Activated naive CD4-positive, alpha-beta T cell treated with anti-CD3 and anti-CD28 coated beads, Interleukin-2, amount 10 ng/mL, durations not matched to agents 7 days and 5 days (primary cell): ENCODE measurements around the gene ANKRD52.
A peak's percentile ranks its signal among the peaks of the same experiment; 100 is the strongest.
"Not testable (repeated sequence)": the region's sequence is repeated elsewhere in the genome, so short reads cannot be mapped to it uniquely, and the experiment has no call there.

Experiments used
- CTCF ChIA-PET: fragments of 350-600 bp; sonication (Branson Sonifier 250); formaldehyde crosslinking; loops from one replicate; lab custom pipeline; 2021; ENCODE audit warnings: antibody characterized with exemption; lab: Charles Lee
- DNase-seq: peaks from one replicate; pipeline ENCODE4 v3.0.0-alpha.2; 2020
- H3K27ac Mint-ChIP-seq: one replicate; pipeline ENCODE4 v1.8.0; 2021; ENCODE audit warnings: mild to moderate bottlenecking, moderate library complexity, mixed read lengths
- H3K27me3 Mint-ChIP-seq: one replicate; pipeline ENCODE4 v1.8.0; 2021; ENCODE audit warnings: mild to moderate bottlenecking, mixed read lengths
- H3K36me3 Mint-ChIP-seq: one replicate; pipeline ENCODE4 v1.8.0; 2021; ENCODE audit warnings: mixed read lengths
- H3K4me1 Mint-ChIP-seq: one replicate; pipeline ENCODE4 v1.8.0; 2021; ENCODE audit warnings: mixed read lengths
- H3K4me3 Mint-ChIP-seq: one replicate; pipeline ENCODE4 v1.8.0; 2021; ENCODE audit warnings: mild to moderate bottlenecking, moderate library complexity, mixed read lengths
- H3K9me3 Mint-ChIP-seq: one replicate; pipeline ENCODE4 v1.8.0; 2021; ENCODE audit warnings: mixed read lengths

ANKRD52 gene

GRCh38 chr12:56288705-56289387 lies 30.7 kb upstream of the ANKRD52 start:
- no peaks in the 10 kb centered on the region for H3K9me3 Mint-ChIP-seq
- H3K4me3 Mint-ChIP-seq, result no peak overlapping the region
- peak overlapping the region; percentile 52 for H3K27ac Mint-ChIP-seq
- CTCF ChIA-PET, result interaction anchor here (0.7 to 2.0 kb wide), 5 partner anchors 10 to 84 kb away, joined by 3 to 8 read pairs (median 3); no protein-coding TSS in a partner anchor
- H3K4me1 Mint-ChIP-seq, result peaks cover 41% of the 10 kb centered on the region
- H3K36me3 Mint-ChIP-seq, result peaks cover 37% of the 10 kb centered on the region
- DNase-seq, result no peak
- H3K27me3 Mint-ChIP-seq, result no peaks in the 10 kb centered on the region

DNA sequence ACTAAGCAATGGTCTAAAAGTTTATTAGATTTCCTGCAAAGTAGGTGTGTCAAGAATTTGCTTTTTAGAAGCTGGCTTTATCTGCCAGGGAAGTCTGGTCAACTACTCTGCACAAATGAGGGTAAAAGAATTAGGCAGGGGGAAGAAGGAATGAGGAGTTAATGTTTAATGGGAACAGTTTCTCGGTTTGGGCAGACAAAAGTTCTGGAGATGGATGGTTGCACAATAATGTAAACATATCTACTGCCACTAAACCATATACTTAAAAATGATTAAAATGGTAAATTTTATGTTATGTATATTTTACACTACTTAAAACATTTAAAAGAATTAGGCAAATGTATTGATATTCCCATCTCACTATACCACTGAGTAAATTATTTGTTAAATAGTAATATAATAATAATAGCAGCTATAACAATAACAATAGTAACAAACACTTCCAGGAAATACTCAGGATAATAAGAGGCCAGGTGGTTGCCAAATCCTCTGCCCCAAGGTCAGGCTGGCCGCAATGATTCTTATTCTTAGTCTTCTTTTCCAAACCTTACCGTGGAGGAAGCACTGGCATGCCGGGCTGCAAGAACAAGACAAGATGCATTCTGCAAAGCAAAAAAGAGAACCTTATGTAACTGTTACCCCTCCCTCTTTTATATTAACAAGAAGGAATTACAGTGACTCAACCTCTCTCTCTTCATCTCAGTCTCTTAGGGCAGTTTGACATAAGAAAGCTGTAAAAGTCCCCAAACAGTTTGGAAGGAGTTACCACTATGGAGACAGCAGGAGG lies 28.1 kb upstream of the ANKRD52 start:
- Mint-ChIP-seq H3K27ac (no peak overlapping the region), H3K27me3 (no peaks in the 10 kb centered on the region), H3K4me3 (no peak overlapping the region), H3K9me3 (no peaks in the 10 kb centered on the region), H3K4me1 (peaks cover 25% of the 10 kb centered on the region), H3K36me3 (peaks cover 52% of the 10 kb centered on the region)
- CTCF ChIA-PET, result interaction anchor here (1.2 to 1.7 kb wide), 2 partner anchors 17 to 178 kb away, joined by 3 to 7 read pairs; no protein-coding TSS in a partner anchor
- DNase-seq, result no peak

DNA sequence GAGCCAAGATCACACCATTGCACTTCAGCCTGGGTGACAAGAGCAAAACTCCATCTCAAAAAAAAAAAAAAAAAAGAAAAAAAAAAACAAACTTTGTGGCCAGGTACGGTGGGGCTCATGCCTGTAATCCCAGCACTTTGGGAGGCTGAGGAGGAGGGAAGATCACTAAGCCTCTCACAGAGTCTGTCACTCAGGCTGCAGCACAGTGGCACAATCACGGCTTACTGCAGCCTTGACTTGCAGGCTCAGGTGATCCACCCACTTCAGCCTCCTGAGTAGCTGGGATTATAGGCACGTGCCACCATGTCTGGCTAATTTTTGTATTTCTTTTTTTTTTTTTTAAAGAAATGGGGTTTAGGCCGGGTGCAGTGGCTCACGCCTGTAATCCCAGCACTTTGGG lies 26.1 kb upstream of the ANKRD52 start:
- H3K27me3 Mint-ChIP-seq, DNase-seq, H3K4me3 Mint-ChIP-seq, H3K27ac Mint-ChIP-seq, H3K9me3 Mint-ChIP-seq: not testable (repeated sequence)
- Mint-ChIP-seq H3K4me1 (peaks cover 11% of the 10 kb centered on the region), H3K36me3 (peaks cover 48% of the 10 kb centered on the region)
- CTCF ChIA-PET, result interaction anchor here (0.8 kb wide), 1 partner anchor 199 kb away, joined by 3 read pairs; no protein-coding TSS in a partner anchor

GRCh38 chr12:56282579-56282978 lies 24.4 kb upstream of the ANKRD52 start:
- Mint-ChIP-seq H3K27me3 (no peaks in the 10 kb centered on the region), H3K36me3 (peaks cover 54% of the 10 kb centered on the region), H3K27ac (no peak overlapping the region), H3K9me3 (no peaks in the 10 kb centered on the region), H3K4me1 (peaks cover 4% of the 10 kb centered on the region), H3K4me3 (no peak overlapping the region)
- CTCF ChIA-PET, result no interaction called here
- DNase-seq, result no peak

DNA sequence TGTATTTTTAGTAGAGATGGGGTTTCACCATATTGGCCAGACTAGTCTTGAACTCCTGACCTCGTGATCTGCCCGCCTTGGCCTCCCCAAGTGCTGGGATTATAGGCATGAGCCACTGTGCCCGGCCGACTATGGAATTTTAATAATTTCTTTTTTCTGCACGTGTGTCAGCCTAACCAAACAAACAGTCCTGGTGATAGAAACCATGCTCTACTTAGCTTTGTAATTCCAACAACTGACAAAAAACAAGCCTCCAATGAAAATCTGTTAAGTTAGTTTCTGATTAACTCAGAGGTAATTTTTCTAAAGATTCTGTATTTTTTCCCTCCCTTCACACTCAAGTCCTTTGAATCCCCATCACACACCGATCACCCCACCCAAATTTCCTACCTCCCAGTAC lies 23.8 kb upstream of the ANKRD52 start:
- Mint-ChIP-seq H3K4me1 (peaks cover 4% of the 10 kb centered on the region), H3K27me3 (no peaks in the 10 kb centered on the region), H3K9me3 (no peaks in the 10 kb centered on the region), H3K4me3 (no peak overlapping the region), H3K36me3 (peaks cover 54% of the 10 kb centered on the region), H3K27ac (peak overlapping the region; percentile 51)
- CTCF ChIA-PET, result interaction anchor here (1.1 kb wide), 1 partner anchor 23 kb away, joined by 4 read pairs; no protein-coding TSS in a partner anchor
- no peak for DNase-seq

DNA sequence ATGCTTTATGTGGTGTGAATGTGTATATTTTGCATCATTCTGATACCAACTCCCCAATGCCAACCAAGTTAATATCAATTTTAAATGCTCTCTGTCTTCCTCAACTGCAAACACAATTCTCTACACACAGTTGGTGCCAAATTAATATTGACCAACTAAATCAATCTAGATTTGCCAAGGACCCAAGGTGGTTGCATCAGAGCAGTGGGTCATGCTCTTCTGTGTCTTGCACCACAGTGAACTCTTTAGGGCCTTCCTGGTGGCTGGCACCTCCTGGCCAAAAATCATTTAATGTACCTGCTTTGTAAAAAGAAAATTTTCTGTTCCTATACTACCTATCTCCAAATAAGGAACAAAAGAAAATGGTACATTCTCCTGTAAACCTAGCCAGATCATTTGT lies 22.7 kb upstream of the ANKRD52 start:
- Mint-ChIP-seq H3K4me1 (no peaks in the 10 kb centered on the region), H3K4me3 (no peak overlapping the region), H3K27me3 (no peaks in the 10 kb centered on the region), H3K27ac (no peak overlapping the region), H3K9me3 (no peaks in the 10 kb centered on the region), H3K36me3 (peaks cover 49% of the 10 kb centered on the region)
- CTCF ChIA-PET, result no interaction called here
- DNase-seq, result no peak

GRCh38 chr12:56278905-56279304 lies 20.7 kb upstream of the ANKRD52 start:
- Mint-ChIP-seq H3K27me3 (no peaks in the 10 kb centered on the region), H3K4me1 (no peaks in the 10 kb centered on the region), H3K9me3 (no peaks in the 10 kb centered on the region), H3K4me3 (no peak overlapping the region), H3K27ac (no peak overlapping the region), H3K36me3 (peaks cover 55% of the 10 kb centered on the region)
- DNase-seq, result no peak
- CTCF ChIA-PET, result interaction anchor here (0.7 to 1.9 kb wide), 4 partner anchors 9 to 466 kb away, joined by 3 to 5 read pairs (median 4); partner anchors contain the start of gene RNF41

- Mint-ChIP-seq H3K27me3 (no peaks in the 10 kb centered on the region), H3K4me3 (no peak overlapping the region), H3K36me3 (peaks cover 50% of the 10 kb centered on the region), H3K27ac (no peak overlapping the region), H3K9me3 (no peaks in the 10 kb centered on the region), H3K4me1 (no peaks in the 10 kb centered on the region)
- no peak for DNase-seq
- CTCF ChIA-PET, result interaction anchor here (1.8 kb wide), 1 partner anchor 190 kb away, joined by 6 read pairs; no protein-coding TSS in a partner anchor
These were observed 16.1 kb upstream of the ANKRD52 start for GRCh38 chr12:56274299-56274698.

GRCh38 chr12:56272468-56272867 lies 14.3 kb upstream of the ANKRD52 start:
- H3K4me1 Mint-ChIP-seq, H3K9me3 Mint-ChIP-seq, H3K27ac Mint-ChIP-seq, DNase-seq, H3K27me3 Mint-ChIP-seq, H3K4me3 Mint-ChIP-seq: not testable (repeated sequence)
- CTCF ChIA-PET, result interaction anchor here (0.7 kb wide), 1 partner anchor 190 kb away, joined by 4 read pairs; no protein-coding TSS in a partner anchor
- H3K36me3 Mint-ChIP-seq, result peaks cover 40% of the 10 kb centered on the region

- DNase-seq, result no peak
- H3K4me1 Mint-ChIP-seq, result peaks cover 16% of the 10 kb centered on the region
- CTCF ChIA-PET, result interaction anchor here (0.6 to 1.2 kb wide), 4 partner anchors 15 to 64 kb away, joined by 3 to 7 read pairs (median 4); no protein-coding TSS in a partner anchor
- H3K27ac Mint-ChIP-seq, result no peak overlapping the region
- H3K9me3 Mint-ChIP-seq, result no peaks in the 10 kb centered on the region
- no peak overlapping the region for H3K4me3 Mint-ChIP-seq
- H3K27me3 Mint-ChIP-seq, result no peaks in the 10 kb centered on the region
- peaks cover 37% of the 10 kb centered on the region for H3K36me3 Mint-ChIP-seq
These were observed 12.8 kb upstream of the ANKRD52 start for GRCh38 chr12:56271031-56271430.

DNA sequence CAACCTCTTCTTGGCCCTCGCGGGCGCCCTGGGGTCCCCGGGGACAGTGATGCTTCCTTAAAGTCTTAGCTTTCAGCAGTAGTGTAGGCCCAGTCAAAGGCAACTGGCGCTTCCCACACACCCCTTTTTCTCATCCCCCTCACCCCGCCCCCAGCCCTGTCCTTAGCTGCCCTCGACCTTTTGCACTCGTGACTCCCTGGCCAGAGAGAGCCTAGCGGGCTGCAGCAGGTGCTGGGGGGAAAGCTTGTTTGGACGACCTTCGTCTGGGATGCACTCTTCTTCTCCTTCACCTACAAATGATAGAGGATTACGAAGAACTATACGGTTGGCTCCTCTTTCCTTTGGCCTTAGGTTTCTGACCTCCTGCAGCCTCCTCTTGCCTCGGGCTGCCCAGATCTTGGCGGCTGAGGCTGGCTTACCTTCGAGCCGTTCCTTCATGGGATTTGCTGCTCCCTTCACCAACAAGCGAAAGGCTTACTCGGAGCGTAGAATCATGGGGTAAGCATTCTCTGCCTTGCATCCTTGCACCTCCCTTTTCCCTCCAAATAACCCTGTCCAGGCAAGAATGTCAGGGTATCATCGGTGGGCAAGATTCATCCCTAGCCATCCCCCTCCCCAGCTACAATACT lies 9.4 kb upstream of the ANKRD52 start:
- peaks cover 22% of the 10 kb centered on the region for H3K4me1 Mint-ChIP-seq
- peak overlapping the region; percentile 81 for H3K27ac Mint-ChIP-seq
- peaks cover 15% of the 10 kb centered on the region for H3K36me3 Mint-ChIP-seq
- no peaks in the 10 kb centered on the region for H3K27me3 Mint-ChIP-seq
- no peaks in the 10 kb centered on the region for H3K9me3 Mint-ChIP-seq
- peak overlapping the region; percentile 95 for H3K4me3 Mint-ChIP-seq
- CTCF ChIA-PET, result interaction anchor here (0.9 to 3.0 kb wide), 6 partner anchors 9 to 197 kb away, joined by 3 to 18 read pairs (median 7); partner anchors contain the start of genes ANKRD52 and SMARCC2
- DNase-seq, result no peak

- H3K9me3 Mint-ChIP-seq, result no peaks in the 10 kb centered on the region
These were observed 8.7 kb upstream of the ANKRD52 start, which contains the start of gene COQ10A for GRCh38 chr12:56266693-56267442. COQ10A (plus strand) TSS chr12:56266942; CDS start chr12:56267119, 177 bp downstream.

DNA sequence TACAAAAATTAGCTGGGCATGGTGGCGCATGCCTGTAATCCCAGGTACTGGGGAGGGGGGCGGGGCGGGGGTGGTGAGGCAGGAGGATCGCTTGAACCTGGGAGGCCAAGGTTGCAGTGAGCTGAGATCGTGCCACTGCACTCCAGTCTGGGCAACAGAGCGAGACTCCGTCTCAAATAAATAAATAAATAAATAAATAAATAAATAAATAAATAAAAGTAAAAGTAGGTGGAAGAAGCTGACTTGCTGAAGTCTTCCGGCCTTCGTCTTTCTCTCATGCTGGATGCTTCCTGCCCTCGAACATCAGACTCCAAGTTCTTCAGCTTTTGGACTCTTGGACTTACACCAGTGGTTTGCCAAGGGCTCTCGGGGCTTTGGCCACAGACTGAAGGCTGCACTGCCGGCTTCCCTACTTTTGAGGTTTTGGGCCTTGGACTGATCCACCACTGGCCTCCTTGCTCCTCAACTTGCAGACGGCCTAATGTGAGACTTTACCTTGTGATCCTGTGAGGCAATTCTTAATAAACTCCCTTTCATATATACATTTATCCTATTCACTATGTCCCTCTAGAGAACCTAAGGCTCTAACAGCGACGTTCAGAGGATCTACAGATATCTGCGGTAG lies 8.0 kb upstream of the ANKRD52 start:
- H3K4me3 Mint-ChIP-seq, result peak overlapping the region; percentile 95
- DNase-seq, H3K9me3 Mint-ChIP-seq, H3K27me3 Mint-ChIP-seq, H3K36me3 Mint-ChIP-seq: not testable (repeated sequence)
- H3K4me1 Mint-ChIP-seq, result peaks cover 22% of the 10 kb centered on the region
- peak overlapping the region; percentile 91 for H3K27ac Mint-ChIP-seq
- CTCF ChIA-PET, result interaction anchor here (0.9 to 3.0 kb wide), 7 partner anchors 9 to 199 kb away, joined by 3 to 18 read pairs (median 7); partner anchors contain the start of genes ANKRD52 and SMARCC2

More at GRCh38 chr12:56266693-56267442, 8.7 kb upstream of the ANKRD52 start, which contains the start of gene COQ10A:
- H3K4me1 Mint-ChIP-seq, result peaks cover 22% of the 10 kb centered on the region
- peak within 1 kb of the TSS; percentile 91 for H3K27ac Mint-ChIP-seq
- no peaks in the 10 kb centered on the region for H3K27me3 Mint-ChIP-seq
- peak within 1 kb of the TSS; percentile 95 for H3K4me3 Mint-ChIP-seq
- peaks cover 12% of the 10 kb centered on the region for H3K36me3 Mint-ChIP-seq
- CTCF ChIA-PET, result interaction anchor here (0.9 to 3.0 kb wide), 8 partner anchors 9 to 198 kb away, joined by 3 to 18 read pairs (median 6); partner anchors contain the start of genes ANKRD52 and SMARCC2
- peak; percentile 94 for DNase-seq
